Vagina (tissue), 2 donors: Measurements from ENCODE around the gene FXN.

Experiments used
- POLR2A ChIP-seq, 2 donors: fragments of 450-650 bp; IDR thresholded peaks; one replicate each; pipeline ENCODE4 v1.6.1; 2017; ENCODE audit warnings: antibody characterized with exemption in 2 of 2, mild to moderate bottlenecking in 2 of 2, moderate library complexity in 2 of 2
- POLR2AphosphoS5 ChIP-seq, 2 donors: sonication (generic); formaldehyde crosslinking; IDR thresholded peaks; one replicate each; pipeline ENCODE4 v1.9.0; 2017; ENCODE audit warnings: antibody characterized with exemption in 2 of 2, mild to moderate bottlenecking in 2 of 2, low read depth in 1 of 2; ENCODE audit not compliant: insufficient read depth in 1 of 2

DNA sequence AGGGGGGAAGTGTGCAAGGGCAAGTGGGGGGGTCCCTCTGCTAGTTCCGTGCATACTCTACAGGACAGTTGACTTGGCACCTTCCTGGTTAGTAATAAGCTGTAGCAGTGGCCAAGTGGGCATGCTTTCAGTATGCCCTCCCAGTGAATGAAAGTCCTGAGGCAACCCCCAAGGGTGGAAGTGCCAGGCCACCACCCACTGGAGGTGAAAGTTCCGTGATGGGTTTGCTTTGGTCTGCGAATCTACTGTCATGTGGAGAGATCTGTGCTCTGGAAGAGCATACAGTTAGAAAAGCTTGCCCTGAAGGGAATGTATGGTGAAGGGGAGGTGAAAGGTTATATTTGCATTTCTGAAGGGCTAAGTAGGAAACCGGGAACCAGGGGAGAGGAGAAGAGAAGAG, 10.3 kb downstream of the FXN start:
- TF ChIP-seq POLR2AphosphoS5 (IDR thresholded peaks at IDR 0.05; ENCODE audit: insufficient read depth in 1 of 2, low read depth in 1 of 2) (no peak), POLR2A (IDR thresholded peaks at IDR 0.05) (no peak)
